ENCODE data around the gene EVA1A.

Gene EVA1A

GRCh38 chr2:75560768-75561565 lies at the start of gene EVA1A:
Gene EVA1A (minus strand): TSS chr2:75560939. CDS start chr2:75518140, 42,799 bp downstream.
- TF ChIP-seq POLR2A (IDR thresholded peaks at IDR 0.05; ENCODE audit: low read depth, low read length) = peak; percentile 53
- DNase-seq (ENCODE audit: insufficient read length, low spot score) (peak; percentile 61), FAIRE-seq (no peak)

GRCh38 chr2:75609937-75610508 lies 49.3 kb upstream of the EVA1A start:
- no peak for TF ChIP-seq POLR2A (IDR thresholded peaks at IDR 0.05; ENCODE audit: low read depth, low read length)
- no peak for FAIRE-seq
- DNase-seq (ENCODE audit: insufficient read length, low spot score) = no peak

- DNase-seq (ENCODE audit: insufficient read length, low spot score) = no peak
- FAIRE-seq = no peak
- TF ChIP-seq POLR2A (IDR thresholded peaks at IDR 0.05; ENCODE audit: low read depth, low read length) = no peak
These were observed 48.6 kb upstream of the EVA1A start for GRCh38 chr2:75609334-75609689.

- no peak for TF ChIP-seq POLR2A (IDR thresholded peaks at IDR 0.05; ENCODE audit: low read depth, low read length)
- no peak for FAIRE-seq
- DNase-seq (ENCODE audit: insufficient read length, low spot score) = peak; percentile 39
These were observed 48.1 kb upstream of the EVA1A start for GRCh38 chr2:75608684-75609333.

- FAIRE-seq = no peak
- DNase-seq (ENCODE audit: insufficient read length, low spot score) = no peak
- TF ChIP-seq POLR2A (IDR thresholded peaks at IDR 0.05; ENCODE audit: low read depth, low read length) = no peak
These were observed 47.4 kb upstream of the EVA1A start for GRCh38 chr2:75607988-75608683.

- TF ChIP-seq POLR2A (IDR thresholded peaks at IDR 0.05; ENCODE audit: low read depth, low read length) = no peak
- FAIRE-seq = no peak
- DNase-seq (ENCODE audit: insufficient read length, low spot score) = no peak
These were observed 46.7 kb upstream of the EVA1A start for GRCh38 chr2:75607400-75607798.

GRCh38 chr2:75606761-75607399 lies 46.1 kb upstream of the EVA1A start:
- no peak for TF ChIP-seq POLR2A (IDR thresholded peaks at IDR 0.05; ENCODE audit: low read depth, low read length)
- no peak for FAIRE-seq
- no peak for DNase-seq (ENCODE audit: insufficient read length, low spot score)

- no peak for FAIRE-seq
These were observed 45.2 kb upstream of the EVA1A start for GRCh38 chr2:75605770-75606529.

GRCh38 chr2:75604484-75604883 lies 43.7 kb upstream of the EVA1A start:
- DNase-seq (ENCODE audit: insufficient read length, low spot score) (no peak), FAIRE-seq (no peak)
- no peak for TF ChIP-seq POLR2A (IDR thresholded peaks at IDR 0.05; ENCODE audit: low read depth, low read length)

More at GRCh38 chr2:75605770-75606529, 45.2 kb upstream of the EVA1A start:
- no peak; the same call in 1 of the 2 replicates for TF ChIP-seq POLR2A (IDR thresholded peaks at IDR 0.05; ENCODE audit: low read depth, low read length)
- peak; percentile 62 for DNase-seq (ENCODE audit: insufficient read length, low spot score)

GRCh38 chr2:75603477-75603876 lies 42.7 kb upstream of the EVA1A start:
- DNase-seq (ENCODE audit: insufficient read length, low spot score) (no peak), FAIRE-seq (no peak)
- TF ChIP-seq POLR2A (IDR thresholded peaks at IDR 0.05; ENCODE audit: low read depth, low read length) = no peak

- DNase-seq (ENCODE audit: insufficient read length, low spot score) (no peak), FAIRE-seq (no peak)
- TF ChIP-seq POLR2A (IDR thresholded peaks at IDR 0.05; ENCODE audit: low read depth, low read length) = no peak
These were observed 42.1 kb upstream of the EVA1A start for GRCh38 chr2:75602724-75603342.

- DNase-seq (ENCODE audit: insufficient read length, low spot score) (no peak), FAIRE-seq (no peak)
- no peak for TF ChIP-seq POLR2A (IDR thresholded peaks at IDR 0.05; ENCODE audit: low read depth, low read length)
These were observed 39.8 kb upstream of the EVA1A start for GRCh38 chr2:75600461-75601011.
